HUES48 (cell line): ENCODE measurements around the gene OPA1.
A peak's percentile ranks its signal among the peaks of the same experiment; 100 is the strongest.

Experiments used
- H3K27ac ChIP-seq: one replicate; pipeline ENCODE4 v1.7.0; 2013; ENCODE audit warnings: low read depth, low read length, inconsistent platforms
- H3K27me3 ChIP-seq: 2 replicates; pipeline ENCODE4 v1.6.1; 2013; ENCODE audit warnings: mild to moderate bottlenecking, low read length; ENCODE audit not compliant: control insufficient read depth, insufficient read depth
- H3K36me3 ChIP-seq: 2 replicates; pipeline ENCODE4 v1.6.1; 2013; ENCODE audit warnings: low read length; ENCODE audit not compliant: control insufficient read depth, insufficient read depth
- H3K4me1 ChIP-seq: 2 replicates; pipeline ENCODE4 v1.6.1; 2013; ENCODE audit warnings: mild to moderate bottlenecking, low read length; ENCODE audit not compliant: control insufficient read depth, insufficient read depth
- H3K4me3 ChIP-seq: 2 replicates; pipeline ENCODE4 v1.5.1; 2013; ENCODE audit warnings: mild to moderate bottlenecking, low read depth, low read length
- H3K9ac ChIP-seq: 2 replicates; pipeline ENCODE4 v1.6.1; 2013; ENCODE audit warnings: mild to moderate bottlenecking, low read depth, low read length, moderate library complexity
- H3K9me3 ChIP-seq: 2 replicates; pipeline ENCODE4 v1.6.1; 2013; ENCODE audit warnings: low read length; ENCODE audit not compliant: control insufficient read depth, insufficient read depth

Gene OPA1

DNA sequence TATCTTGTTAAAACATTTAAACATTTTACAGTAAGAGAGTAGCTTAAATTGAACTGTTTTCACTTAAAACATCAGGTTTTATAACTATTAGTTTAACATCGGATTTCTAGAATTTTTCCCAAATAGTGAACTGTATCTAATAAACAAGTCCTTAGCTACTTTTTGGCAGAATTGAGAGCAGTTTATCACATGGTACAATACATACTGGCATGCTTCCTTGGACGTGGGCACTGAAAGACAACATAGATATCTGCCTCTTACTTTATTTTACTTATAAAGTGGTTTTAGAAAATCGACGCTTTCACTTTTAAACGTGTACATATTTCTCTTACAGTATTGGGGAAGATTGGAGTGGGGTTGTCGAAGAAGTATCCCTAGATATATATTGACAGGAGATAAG is 52.8 kb downstream of the OPA1 start:
- Histone ChIP-seq H3K27ac (no peak overlapping the region), H3K9me3 (no peaks in the 10 kb centered on the region), H3K4me3 (no peak overlapping the region), H3K9ac (no peak overlapping the region), H3K36me3 (peaks cover 87% of the 10 kb centered on the region), H3K4me1 (peaks cover 16% of the 10 kb centered on the region), H3K27me3 (no peaks in the 10 kb centered on the region)

GRCh38 chr3:193648542-193649076 is 55.6 kb downstream of the OPA1 start:
- no peaks in the 10 kb centered on the region for H3K9me3 ChIP-seq
- no peaks in the 10 kb centered on the region for H3K27me3 ChIP-seq
- H3K9ac ChIP-seq, result no peak overlapping the region
- peaks cover 77% of the 10 kb centered on the region for H3K36me3 ChIP-seq
- peaks cover 8% of the 10 kb centered on the region for H3K4me1 ChIP-seq
- no peak overlapping the region for H3K4me3 ChIP-seq
- H3K27ac ChIP-seq, result no peak overlapping the region

- H3K4me1 ChIP-seq, result peaks cover 4% of the 10 kb centered on the region; the same call in 1 of the 2 replicates
- H3K9me3 ChIP-seq, result no peaks in the 10 kb centered on the region
- H3K27ac ChIP-seq, result no peak overlapping the region
- H3K27me3 ChIP-seq, result no peaks in the 10 kb centered on the region
- H3K9ac ChIP-seq, result no peak overlapping the region
- no peak overlapping the region for H3K4me3 ChIP-seq
- H3K36me3 ChIP-seq, result peaks cover 71% of the 10 kb centered on the region
These were observed 57.6 kb downstream of the OPA1 start for GRCh38 chr3:193650585-193650984.

GRCh38 chr3:193655831-193656433 is 62.9 kb downstream of the OPA1 start:
- Histone ChIP-seq H3K9ac (no peak overlapping the region), H3K4me1 (peaks cover 28% of the 10 kb centered on the region), H3K4me3 (no peak overlapping the region), H3K36me3 (peaks cover 68% of the 10 kb centered on the region), H3K9me3 (no peaks in the 10 kb centered on the region), H3K27me3 (no peaks in the 10 kb centered on the region), H3K27ac (peak overlapping the region; percentile 36)

GRCh38 chr3:193656445-193656844 is 63.4 kb downstream of the OPA1 start:
- Histone ChIP-seq H3K9ac (no peak overlapping the region), H3K27ac (peak overlapping the region; percentile 89), H3K27me3 (no peaks in the 10 kb centered on the region), H3K36me3 (peaks cover 68% of the 10 kb centered on the region), H3K4me1 (peaks cover 28% of the 10 kb centered on the region), H3K4me3 (no peak overlapping the region), H3K9me3 (no peaks in the 10 kb centered on the region)

DNA sequence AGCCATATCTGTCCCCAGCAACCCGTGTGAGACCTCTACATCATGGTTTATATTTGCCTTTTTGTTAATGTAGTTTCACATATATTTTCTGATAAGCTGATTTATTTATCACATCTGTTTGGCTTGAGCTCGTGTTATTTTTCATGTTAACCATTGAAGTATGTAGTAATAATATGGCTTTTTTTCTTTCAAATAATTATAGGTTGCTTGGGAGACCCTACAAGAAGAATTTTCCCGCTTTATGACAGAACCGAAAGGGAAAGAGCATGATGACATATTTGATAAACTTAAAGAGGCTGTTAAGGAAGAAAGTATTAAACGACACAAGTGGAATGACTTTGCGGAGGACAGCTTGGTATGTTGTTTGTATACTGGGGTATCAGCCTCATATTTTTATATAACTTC is 63.9 kb downstream of the OPA1 start:
- Histone ChIP-seq H3K9ac (no peak overlapping the region; the same call in 1 of the 2 replicates), H3K36me3 (peaks cover 72% of the 10 kb centered on the region), H3K27ac (peak overlapping the region; percentile 89)

GRCh38 chr3:193660171-193660570 is 67.2 kb downstream of the OPA1 start:
- Histone ChIP-seq H3K4me3 (no peak overlapping the region), H3K27me3 (no peaks in the 10 kb centered on the region), H3K4me1 (peaks cover 32% of the 10 kb centered on the region), H3K9ac (no peak overlapping the region), H3K36me3 (peaks cover 85% of the 10 kb centered on the region), H3K27ac (no peak overlapping the region), H3K9me3 (no peaks in the 10 kb centered on the region)

More for the DNA sequence above, 63.9 kb downstream of the OPA1 start:
- H3K9me3 ChIP-seq, result no peaks in the 10 kb centered on the region
- no peaks in the 10 kb centered on the region for H3K27me3 ChIP-seq
- H3K4me3 ChIP-seq, result no peak overlapping the region
- peaks cover 32% of the 10 kb centered on the region for H3K4me1 ChIP-seq

DNA sequence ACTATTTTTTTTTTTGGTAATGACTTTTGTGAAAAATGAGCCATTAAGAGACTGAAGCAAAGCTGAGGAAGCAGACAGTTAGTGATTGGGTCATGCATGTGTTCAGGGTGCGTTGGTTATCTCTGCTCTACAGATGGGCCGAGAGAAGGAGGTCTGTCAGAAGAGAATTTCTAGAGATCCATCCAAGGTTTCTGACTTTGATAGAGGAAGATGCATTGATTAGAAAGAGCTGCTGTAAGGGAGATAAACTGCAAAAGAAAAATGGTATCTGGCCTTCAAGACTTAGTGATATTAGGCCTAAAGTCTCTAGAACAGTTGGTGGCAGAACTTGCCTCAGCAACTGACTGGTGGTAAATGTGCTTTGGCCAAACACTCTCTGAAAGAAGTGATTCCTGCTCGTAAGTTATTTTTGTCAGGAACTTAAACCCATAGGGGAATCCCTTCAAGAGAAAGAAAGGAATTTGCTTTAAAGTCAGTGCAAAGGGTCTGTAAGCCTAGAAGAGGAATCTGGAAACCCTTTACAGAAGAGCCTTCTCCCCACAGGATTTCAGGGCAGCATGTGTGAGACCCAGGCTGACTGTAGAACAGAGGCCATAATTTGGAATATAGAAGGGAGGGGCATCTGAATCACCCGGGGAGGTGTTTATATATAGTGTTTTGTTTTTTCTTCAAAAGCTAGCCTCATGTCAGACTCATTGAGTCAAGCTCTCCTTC is 67.8 kb downstream of the OPA1 start:
- H3K36me3 ChIP-seq, result peaks cover 86% of the 10 kb centered on the region
- no peaks in the 10 kb centered on the region for H3K27me3 ChIP-seq
- H3K27ac ChIP-seq, result no peak overlapping the region
- H3K4me1 ChIP-seq, result peaks cover 25% of the 10 kb centered on the region
- no peak overlapping the region for H3K4me3 ChIP-seq
- no peak overlapping the region for H3K9ac ChIP-seq
- no peaks in the 10 kb centered on the region for H3K9me3 ChIP-seq

DNA sequence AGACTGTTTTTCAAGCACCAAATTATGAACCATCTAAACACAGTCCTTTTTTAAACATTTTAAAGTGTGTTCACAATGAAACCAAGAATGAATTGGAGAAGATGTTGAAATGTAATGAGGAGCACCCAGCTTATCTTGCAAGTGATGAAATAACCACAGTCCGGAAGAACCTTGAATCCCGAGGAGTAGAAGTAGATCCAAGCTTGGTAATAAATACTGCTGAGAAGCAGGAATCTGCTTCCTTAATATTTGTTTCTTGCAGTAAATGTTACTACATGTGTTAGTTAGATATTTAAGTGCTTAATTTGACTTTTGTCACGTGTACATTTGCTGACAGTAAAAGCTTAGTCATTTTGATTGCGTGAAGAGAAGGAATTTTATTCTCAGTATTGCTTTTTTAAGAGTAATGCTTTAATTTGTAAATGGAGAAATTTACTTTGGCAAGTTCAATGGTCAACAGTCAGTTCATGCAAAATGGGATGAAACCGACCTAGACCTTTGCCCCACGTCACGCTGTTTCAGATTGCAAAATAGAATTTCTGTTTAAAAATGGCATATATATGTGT is 69.8 kb downstream of the OPA1 start:
- no peaks in the 10 kb centered on the region for H3K9me3 ChIP-seq
- H3K4me1 ChIP-seq, result peaks cover 9% of the 10 kb centered on the region; the same call in 1 of the 2 replicates
- no peak overlapping the region for H3K9ac ChIP-seq
- no peak overlapping the region for H3K4me3 ChIP-seq
- no peak overlapping the region for H3K27ac ChIP-seq
- peaks cover 91% of the 10 kb centered on the region for H3K36me3 ChIP-seq
- H3K27me3 ChIP-seq, result no peaks in the 10 kb centered on the region

- no peak overlapping the region for H3K27ac ChIP-seq
- peaks cover 90% of the 10 kb centered on the region for H3K36me3 ChIP-seq
- no peak overlapping the region for H3K4me3 ChIP-seq
- peaks cover 8% of the 10 kb centered on the region; the same call in 1 of the 2 replicates for H3K4me1 ChIP-seq
- H3K9me3 ChIP-seq, result no peaks in the 10 kb centered on the region
- no peak overlapping the region for H3K9ac ChIP-seq
- no peaks in the 10 kb centered on the region for H3K27me3 ChIP-seq
These were observed 72.5 kb downstream of the OPA1 start for GRCh38 chr3:193665370-193665989.
